Activated CD8-positive, alpha-beta memory T cell treated with anti-CD3 and anti-CD28 coated beads for 48 hours (primary cell): ENCODE data around the gene PSMD5.
A peak's percentile ranks its signal among the peaks of the same experiment; 100 is the strongest.

Experiments used
- DNase-seq, 3 experiments: peaks; one replicate each; pipeline ENCODE4 v3.0.0-alpha.2; 2020; ENCODE audit warnings: low read depth in 2 of 3, low spot score in 2 of 3

The PSMD5 gene

GRCh38 chr9:120842685-120843485, at the start of gene PSMD5:
Gene PSMD5 (minus strand): TSS chr9:120842922. CDS start chr9:120842909, 13 bp downstream.
- peak; percentile 77 to 89 (median 88) for DNase-seq

- DNase-seq, result no peak
These were observed 49.4 kb upstream of the PSMD5 start for GRCh38 chr9:120891884-120892747.

DNA sequence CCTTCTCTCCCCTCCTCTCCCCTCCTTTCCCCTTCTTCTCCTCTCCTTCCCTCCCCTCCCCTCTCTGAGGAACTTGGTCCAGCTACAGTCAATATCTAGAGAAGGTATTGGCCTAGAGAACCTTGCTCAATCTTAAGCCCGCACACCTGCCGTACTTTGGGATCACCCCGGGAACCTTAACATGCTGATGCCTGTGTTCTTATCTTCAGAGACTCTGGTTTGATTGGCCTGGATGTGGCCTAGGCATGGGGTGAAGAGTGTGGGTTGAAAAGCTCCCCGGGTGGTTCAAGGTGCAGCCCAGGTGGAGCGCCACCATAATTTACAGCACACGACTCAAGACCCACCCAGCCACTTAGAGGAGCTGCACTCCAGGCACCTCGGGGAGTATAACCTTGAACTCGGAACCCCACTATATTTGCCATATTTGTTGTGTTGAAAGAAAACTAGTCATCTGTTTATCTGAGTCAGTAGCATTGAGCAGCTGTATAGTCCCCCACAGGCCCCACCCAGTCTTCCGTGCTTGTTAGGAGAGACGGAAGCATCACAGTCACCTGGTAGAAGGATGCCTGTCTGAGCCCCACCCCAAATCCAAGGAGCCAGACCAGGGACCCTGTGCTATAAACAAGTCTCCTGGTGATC, 48.6 kb upstream of the PSMD5 start:
- DNase-seq, result no peak

DNA sequence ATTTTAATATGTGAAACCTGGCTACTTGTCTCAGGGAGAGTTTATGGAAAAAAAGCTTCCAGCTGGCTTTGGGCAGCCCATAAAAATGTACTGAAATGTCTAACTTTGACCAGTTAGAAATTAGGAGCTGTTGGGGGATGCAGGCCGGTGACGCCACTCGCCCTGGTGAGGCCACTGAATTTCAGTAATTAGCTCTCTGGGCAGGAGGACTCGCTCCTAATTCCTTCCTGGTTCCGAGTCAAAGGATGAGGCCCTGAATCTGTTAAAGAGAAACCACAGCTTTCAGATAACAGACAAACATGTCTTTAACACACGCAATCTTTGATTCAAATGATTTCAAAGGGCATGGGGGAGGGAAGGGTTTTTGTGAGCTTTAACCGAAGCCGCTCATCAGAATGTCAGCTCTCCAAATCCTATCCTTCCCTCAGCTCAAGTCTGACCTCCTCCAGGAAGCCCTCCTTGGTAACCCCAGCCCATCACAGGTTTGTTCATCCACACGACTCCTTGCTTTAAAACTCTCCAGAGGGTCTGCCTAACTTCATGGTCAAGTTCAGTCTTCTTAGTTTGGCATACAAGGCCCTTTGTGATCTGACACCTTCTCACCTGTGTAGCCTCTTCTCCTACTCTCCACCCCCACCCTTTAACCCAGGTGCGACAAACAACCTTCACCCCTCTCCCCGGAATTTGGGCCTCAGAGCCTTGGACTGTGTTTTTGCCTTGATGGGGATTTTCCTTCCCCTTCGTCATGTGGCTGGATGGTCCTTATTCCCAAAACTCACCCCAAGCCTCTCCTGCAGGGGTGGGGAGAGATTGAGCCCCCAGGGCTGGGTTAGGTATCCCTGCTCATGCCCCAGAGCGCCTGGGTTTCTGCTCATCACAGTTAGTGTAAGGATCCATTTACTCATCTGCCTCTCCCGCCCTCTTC, 47.9 kb upstream of the PSMD5 start:
- DNase-seq, result no peak

GRCh38 chr9:120889606-120890271, 47.0 kb upstream of the PSMD5 start:
- DNase-seq, result no peak

GRCh38 chr9:120888626-120889025, 45.9 kb upstream of the PSMD5 start:
- no peak for DNase-seq

- no peak for DNase-seq
These were observed 43.8 kb upstream of the PSMD5 start for GRCh38 chr9:120886490-120886967.

GRCh38 chr9:120885958-120886357, 43.2 kb upstream of the PSMD5 start:
- DNase-seq, result no peak

DNA sequence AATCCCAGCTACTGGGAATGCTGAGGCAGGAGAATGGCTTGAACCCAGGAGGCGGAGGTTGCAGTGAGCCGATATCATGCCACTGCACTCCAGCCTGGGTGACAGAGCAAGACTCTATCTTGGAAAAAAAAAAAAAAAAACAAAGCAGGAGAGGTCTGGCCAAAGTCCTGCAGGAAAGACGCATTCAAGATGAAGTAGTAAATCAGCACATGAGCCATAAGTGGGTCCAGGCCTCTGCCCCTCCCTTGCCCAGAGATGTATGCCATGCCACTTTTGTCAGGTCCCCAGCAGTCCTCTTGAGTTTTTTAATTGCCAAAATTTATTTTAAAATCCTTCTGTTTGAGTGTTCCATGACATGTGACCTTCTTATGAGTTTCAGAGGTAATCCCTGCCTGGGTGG, 42.7 kb upstream of the PSMD5 start:
- no peak for DNase-seq

GRCh38 chr9:120883608-120883996, 40.9 kb upstream of the PSMD5 start:
- no peak for DNase-seq

DNA sequence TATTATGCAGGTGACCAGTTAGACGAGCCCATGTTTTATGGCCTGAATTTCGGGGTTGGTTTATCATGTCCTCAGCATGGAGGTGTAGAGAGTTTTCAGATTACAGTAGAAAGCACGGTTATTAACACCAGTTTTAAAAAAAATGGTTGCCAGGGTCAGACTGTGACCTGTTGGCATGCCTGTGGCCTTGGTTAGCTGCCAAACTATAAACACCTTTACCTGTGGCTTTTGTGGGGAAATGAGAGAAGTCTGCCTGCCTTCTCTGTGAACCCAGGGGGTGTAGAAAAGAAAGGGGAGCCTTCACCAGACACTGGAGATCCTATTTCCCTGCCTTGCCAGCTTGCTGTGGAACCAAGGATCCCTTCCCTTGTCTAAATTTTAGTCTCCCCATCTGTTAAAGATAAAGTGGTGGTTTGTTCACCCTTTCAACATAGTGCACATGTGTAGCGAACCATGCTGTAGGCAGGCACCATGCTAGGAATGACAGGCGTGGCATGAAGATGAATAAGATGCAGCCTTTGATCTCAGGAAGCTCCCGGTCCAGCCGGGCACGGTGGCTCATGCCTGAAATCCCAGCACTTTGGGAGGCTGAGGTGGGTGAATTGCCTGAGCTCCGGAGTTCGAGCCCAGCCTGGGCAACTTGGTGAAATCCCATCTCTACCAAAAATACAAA, 40.3 kb upstream of the PSMD5 start:
- DNase-seq, result no peak

- DNase-seq, result no peak
These were observed 36.7 kb upstream of the PSMD5 start for GRCh38 chr9:120879446-120879845.

GRCh38 chr9:120878188-120879130, 35.7 kb upstream of the PSMD5 start:
- no peak for DNase-seq

DNA sequence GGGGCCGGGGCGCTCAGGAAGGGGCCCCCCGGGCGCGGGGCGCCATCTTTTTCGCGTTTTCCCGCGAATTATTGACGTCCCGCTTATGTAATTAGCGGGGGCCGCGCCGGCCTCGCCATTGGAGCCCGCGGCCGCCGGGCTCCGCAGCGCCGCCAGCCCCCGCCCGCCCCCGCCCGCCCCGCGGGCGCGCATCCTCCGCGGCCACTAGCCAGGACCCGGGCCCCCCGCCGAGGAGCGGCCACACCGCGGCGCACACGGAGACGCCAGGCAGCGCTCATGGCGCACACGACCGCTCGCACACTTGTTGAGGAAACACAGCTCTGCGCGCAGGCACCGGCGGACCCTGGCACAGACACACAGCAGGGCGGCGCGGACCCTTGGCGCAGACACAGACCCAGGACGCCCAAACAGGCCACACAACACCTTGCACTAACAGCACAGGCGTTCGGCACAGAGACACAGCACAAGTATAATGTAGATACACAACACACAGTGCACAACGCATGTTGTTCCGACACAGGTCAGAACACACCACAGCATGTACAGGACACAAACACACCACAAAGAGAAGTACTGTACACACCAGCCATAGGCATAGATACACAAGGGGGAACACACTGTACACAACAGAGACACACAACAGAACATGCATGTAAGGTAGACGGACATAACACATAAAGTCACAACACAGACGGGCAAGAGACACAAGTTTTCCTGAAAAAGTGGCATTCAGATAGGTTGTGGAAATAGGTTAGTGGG, 34.7 kb upstream of the PSMD5 start:
- DNase-seq, result peak; percentile 64 to 68 (median 67)

DNA sequence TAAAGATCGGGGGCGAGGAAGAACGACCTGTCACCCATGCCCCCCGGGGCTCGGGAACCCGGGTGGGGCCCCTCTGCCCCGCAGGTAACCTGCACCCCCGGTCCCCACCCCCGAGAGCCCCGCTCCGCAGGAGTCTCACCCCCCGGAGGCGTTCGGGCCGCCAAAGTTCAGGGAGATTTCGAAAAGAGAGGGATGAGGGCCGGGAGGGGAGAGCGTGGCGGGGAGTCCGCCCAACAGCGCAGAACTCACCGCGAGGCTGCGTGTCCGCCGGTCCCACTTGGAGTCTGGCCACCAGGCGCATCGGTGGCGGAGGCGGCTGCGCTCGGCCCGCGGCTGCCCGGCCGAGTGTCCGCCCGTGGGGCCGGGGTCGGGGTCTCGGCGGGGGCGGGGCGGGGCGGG, 34.1 kb upstream of the PSMD5 start, which contains the start of gene PHF19:
Gene PHF19 (minus strand): TSS at position 347 of the 399 bp plus-strand sequence. CDS start 2,447 bp downstream, outside the sequence.
- DNase-seq, result peak in 1 of 3 experiments; percentile 68

DNA sequence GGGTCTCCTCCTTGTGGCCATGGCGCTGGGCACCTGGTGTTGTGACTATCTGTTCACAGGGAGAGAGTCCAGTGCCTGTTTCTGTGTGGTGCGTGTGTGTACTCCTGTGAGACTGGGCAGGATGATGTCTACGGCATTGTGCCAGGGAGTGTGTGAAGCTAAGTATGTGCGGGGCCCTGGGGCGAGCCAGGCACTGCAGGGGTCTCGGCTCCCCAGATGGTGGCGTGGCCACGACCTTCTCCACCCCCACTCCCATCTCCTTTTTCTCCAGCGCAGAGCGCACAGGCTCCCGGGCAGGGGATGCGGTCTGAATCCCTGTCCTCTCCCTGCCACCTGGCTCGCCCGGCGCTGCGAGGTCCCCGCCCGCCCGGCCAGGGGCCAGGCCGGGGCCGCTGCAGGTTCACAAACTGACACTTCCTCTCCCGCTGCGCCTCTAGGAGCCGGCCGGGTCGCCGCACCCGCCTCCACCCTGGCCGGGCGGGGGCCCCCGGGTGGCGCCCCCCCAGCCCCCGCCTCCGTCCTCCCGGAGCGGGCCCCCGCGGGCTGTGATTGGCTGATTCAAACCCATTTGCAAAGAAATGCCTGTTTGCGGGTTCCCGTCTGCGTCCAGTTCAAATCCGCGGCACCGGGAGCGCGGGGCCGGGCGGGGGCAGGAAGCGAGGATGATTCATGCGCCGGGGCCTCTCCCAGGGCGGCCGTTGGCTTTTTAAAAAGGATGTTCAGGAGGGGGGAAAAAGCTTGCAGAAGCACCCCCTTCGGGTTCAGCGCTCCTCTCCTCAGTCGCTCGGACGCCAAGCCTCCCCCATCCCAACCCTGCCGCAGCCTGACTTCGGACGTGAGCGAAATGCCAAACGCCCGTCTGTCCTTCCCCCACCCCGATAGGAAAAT, 33.5 kb upstream of the PSMD5 start:
- DNase-seq, result peak in 2 of 3 experiments; percentile 76 to 88

DNA sequence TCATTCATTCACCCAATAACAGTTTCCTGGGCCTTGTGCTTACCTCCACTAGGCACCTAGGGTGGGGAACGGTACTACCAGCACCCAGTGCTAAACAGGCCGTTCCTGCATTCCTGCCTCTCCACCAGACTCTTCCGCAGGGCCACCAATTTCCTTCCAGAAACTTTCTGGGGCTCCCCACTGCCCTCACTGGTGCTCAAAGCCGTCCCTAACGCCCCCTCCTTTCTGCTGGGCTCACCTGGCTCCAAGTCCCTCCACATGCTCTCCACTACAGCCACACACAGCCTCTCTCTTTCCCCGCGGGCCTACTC, 32.9 kb upstream of the PSMD5 start:
- no peak for DNase-seq
